Middle frontal gyrus (tissue), 1 donor: ENCODE measurements around the gene ATP2C1.

ENCODE experiments used
- DNase-seq: peaks from one replicate; pipeline ENCODE4 v3.0.0-alpha.2; 2015; ENCODE audit warnings: low spot score; ENCODE audit errors: extremely low spot score

The ATP2C1 gene

DNA sequence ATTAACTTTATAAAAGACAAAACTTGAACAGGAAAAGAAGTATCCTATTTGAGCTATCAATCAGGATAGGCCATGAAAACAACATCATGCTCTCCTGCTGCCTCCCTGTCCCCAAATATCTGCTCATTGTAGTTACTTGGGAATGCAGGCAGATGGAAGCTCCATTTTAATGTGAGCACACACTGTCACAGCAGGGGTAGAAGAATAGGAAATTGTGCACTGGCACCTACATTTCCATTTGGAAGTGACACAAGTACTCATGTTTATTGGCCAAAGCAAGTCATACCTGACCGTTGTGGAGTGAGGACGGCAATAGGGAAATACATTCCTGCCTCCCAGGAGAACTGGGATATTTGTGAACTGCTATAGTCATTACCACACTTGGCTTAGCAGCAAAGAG lies 80.3 kb downstream of the ATP2C1 start:
- no peak for DNase-seq

DNA sequence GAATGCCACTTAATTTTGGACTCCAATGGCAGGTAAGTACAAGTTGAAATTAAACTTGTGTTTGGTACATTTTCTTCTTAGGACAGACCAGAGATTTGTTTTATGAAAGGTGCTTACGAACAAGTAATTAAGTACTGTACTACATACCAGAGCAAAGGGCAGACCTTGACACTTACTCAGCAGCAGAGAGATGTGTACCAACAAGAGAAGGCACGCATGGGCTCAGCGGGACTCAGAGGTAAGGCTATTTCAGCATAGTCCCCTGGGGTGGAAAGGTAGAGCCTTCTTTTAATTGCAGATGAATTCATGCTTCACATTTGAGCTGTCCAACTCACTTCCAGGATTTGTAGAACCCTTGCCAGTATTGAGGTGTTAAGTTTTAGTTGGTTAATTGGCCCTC lies 81.4 kb downstream of the ATP2C1 start:
- no peak for DNase-seq

DNA sequence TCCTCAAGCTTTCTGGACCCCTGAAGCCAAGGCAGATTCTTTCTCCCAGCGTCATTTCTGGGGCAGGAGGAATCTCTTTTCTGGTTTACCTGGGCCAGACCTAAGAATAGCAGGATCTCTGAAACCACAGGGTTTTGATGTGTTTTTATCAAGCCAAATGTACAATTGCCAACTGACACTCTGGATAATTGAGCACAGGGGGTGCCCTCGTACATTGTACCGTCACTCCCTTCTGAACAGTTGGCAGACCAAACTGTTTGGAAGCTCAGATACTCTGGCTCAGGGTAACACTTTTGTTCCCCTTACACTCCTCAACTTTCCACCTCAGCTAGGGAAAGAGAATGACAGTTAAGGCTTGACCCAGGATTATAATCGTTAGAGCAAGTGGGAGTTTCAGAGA lies 82.8 kb downstream of the ATP2C1 start:
- no peak for DNase-seq

DNA sequence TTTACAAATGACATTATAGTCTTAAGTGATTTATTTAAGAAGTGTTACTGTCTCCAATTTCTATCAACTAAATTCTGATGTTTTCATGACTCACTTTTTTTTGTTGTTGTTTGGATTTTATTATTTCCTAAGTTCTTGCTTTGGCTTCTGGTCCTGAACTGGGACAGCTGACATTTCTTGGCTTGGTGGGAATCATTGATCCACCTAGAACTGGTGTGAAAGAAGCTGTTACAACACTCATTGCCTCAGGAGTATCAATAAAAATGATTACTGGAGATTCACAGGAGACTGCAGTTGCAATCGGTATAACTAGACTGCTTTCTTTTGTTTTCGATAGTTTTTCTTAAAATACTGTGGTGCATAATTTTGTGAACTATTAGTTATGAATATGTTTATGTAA lies 85.2 kb downstream of the ATP2C1 start:
- DNase-seq = no peak

DNA sequence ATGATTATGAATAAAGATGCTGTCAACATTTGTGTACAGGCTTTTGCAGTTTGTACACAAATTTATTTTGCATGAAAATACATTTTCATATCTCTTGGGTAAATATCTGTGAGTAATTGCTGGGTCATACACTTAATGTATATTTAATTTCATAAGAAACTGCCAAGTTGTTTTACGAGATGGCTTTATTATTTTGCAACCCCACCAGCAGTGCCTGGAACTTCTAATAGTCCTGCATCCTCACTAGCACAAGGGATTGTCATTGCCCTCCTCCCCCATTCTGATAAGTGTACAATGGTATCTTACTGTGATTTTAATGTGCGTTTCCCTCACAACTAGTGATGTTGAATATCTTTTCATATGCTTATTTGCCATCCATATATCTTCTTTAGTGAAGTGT lies 87.6 kb downstream of the ATP2C1 start:
- DNase-seq = no peak

DNA sequence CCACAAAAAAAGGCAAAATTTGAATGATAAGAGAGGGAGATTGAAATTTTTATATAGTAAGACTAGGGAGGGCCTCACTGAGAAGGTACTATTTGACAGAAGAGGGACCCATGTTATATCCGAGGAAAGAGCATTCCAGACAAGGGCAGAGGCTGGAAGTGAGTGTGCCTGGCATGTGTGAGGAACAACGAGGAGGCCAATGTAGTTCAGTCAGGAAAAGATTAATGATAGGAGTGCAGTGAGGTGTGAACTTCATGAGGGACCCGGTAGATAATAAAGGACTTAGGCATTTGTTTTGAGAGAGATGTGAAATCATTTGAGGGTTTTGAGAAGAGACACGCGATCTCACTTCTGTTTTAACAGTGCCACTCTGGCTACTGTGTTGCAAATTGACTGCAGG lies 96.4 kb downstream of the ATP2C1 start:
- DNase-seq = no peak

DNA sequence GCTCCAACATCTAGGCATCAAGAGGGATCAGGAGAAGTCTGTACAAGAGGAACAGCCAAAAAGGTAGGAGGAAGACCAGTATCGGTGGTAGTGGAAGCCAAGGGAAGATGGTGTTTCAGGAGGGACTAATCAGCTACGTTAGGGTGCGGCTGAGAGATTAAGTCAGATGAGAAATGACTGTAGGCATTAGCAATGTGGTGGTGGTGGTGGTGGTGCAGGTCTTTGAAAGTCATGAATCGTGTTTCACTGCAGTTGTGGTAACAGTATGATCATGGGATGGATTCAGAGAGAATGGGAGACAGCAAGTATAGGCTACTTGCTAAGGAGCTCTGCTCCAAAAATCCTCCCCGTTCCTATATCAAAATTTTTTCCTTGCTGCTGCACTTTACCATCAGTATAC lies 97.2 kb downstream of the ATP2C1 start:
- DNase-seq = no peak

DNA sequence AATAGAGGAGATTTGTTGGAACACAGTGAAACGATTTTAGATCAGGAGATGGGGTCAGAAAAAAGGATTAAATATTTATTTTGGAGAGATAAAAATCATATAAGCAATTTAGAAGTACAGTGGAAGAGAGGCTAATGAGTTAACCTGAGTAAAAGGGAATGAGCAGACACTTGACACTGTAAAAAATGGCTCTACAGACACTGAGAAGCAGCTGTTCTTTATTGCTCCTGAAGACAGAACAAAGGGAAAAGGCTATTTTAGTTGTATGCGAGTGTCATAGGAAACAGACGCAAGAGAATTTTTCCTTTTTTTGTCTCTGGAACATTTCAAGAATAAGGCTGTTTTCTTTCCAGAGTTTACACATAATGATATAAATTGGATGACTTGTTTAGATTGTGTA lies 98.5 kb downstream of the ATP2C1 start:
- no peak for DNase-seq

DNA sequence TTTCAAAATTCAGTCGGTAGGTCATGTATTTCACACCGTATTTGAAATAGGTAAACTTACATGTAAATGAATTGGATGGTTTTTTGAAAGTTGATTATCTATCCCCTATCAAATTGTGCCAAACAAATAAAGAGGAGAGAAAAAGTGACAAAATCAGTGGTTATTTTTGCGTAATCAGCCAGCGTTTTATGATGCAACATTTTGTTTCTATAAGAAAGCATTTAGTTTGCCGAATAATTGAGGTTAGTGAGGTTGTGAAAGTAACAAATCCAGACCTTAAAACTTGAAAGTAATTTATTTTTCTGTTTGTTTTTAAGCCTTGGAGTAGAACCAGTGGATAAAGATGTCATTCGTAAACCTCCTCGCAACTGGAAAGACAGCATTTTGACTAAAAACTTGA lies 103.4 kb downstream of the ATP2C1 start:
- no peak for DNase-seq

DNA sequence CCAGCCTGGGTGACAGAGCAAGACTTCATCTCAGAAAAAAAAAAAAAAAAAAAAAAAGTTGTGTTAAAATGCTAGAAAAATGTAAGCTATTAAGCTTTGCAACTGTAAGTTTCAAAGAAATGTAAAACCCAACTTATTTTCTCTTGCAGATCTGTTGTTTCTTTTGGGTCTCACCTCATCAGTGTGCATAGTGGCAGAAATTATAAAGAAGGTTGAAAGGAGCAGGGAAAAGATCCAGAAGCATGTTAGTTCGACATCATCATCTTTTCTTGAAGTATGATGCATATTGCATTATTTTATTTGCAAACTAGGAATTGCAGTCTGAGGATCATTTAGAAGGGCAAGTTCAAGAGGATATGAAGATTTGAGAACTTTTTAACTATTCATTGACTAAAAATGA lies 107.2 kb downstream of the ATP2C1 start:
- DNase-seq = no peak

DNA sequence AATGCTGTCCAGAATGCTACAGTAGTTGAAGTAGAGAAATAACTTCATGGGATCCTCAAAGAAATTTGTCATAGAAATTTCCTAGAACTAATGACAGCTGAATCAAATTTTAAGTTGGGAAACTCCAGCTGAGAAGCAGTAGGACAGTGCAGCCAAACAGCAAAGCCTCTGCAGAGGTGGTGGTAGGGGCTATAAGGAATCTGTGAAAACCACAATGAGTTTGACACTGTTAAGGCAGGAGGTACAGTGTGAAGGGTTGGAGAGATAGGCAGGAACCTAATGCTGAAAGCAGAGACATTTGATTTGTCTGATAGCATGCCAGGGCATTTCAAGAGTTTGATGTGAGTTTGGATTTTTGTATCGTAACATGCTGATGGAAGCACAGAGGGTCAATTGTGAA lies 110.7 kb downstream of the ATP2C1 start:
- no peak for DNase-seq

DNA sequence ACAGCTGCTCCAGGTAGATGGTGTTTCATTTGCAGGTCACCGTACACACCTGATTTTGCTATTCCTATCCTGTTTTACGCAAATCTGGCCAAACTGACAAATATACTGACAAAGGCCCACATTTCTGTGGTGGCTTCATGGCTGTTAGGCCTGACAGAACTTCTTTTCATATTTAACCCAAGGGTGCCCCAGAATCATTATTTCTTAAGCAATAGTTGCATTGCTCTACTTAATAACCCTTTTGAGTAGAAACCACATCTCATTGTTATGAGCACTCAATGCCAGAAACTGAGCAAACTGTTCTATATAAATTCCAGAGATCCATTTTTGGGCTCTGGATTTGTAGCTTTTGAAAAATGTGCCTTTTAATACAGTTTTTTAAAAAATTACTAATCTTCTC lies 113.4 kb downstream of the ATP2C1 start:
- DNase-seq = no peak

DNA sequence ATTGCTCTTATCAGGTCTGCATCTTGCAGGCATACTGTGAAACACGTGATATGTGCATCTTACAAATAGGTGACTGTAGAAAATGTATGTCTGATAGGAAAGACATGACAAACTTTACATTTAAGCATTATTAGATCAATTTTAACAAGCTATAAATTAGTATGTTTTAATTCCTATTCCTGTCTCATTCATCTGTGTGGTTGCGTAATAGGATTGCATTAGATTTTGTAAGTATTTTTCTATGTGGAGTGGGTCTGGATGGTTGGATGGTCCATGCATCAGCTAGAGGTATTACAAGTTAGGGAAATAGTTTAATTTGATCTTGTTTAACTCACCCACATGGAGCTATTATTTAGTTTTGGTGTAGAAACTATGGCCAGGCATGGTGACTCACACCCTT lies 113.9 kb downstream of the ATP2C1 start:
- no peak for DNase-seq

DNA sequence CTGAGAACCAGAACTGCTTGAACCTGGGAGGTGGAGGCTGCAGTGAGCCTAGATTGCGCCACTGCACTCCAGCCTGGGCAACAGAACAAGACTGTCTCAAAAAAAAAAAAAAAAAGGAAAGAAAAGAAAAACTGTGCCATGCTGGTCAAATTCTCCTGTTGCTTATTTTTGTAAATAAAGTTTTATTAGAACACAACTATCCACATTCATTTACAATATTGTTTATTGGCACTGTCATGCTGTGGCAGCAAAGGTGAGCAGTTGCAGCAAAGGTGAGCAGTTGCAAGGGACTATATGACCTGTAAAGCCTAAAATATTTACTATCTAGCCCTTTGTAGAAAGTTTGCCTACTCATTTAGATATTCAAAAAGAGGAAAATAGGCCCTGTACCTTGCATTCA lies 114.4 kb downstream of the ATP2C1 start:
- no peak for DNase-seq

DNA sequence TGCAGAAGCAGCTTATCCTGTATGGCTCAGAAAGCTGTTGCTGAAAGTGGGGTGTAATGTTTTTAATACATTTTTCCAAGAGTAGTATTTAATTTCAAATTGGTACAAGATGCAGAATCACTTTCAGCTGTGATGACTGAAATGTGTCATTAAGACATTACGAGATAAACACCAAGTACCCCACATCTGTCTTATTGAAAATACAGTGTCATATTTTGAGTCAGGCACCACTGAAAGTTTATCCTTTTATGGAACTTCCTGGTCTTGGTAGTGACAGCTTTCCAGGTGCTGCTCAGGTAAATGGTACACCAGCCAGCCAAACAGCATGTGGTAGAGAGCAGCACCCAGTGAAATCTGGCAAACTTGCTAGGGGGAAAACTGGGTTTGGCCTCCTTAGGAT lies 115.8 kb downstream of the ATP2C1 start:
- DNase-seq = no peak

DNA sequence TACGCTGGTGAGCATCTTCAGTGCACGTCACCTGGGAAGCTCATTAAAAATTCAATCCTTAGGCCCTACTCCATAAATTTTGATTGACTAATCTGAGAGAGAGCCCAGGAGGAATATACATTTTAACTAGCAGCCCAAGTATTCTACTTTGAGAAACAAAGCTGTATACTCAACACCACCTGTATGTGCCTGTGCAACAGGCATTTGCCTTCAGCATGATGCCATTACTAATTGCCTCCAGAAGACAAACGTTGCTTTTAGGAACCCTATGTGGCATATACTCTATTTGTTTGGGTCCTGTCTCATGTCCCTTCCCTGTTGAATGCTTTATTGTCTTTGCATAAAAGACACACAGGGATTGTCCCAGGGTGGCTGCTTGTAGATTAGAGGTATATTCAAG lies 125.1 kb downstream of the ATP2C1 start:
- no peak for DNase-seq

DNA sequence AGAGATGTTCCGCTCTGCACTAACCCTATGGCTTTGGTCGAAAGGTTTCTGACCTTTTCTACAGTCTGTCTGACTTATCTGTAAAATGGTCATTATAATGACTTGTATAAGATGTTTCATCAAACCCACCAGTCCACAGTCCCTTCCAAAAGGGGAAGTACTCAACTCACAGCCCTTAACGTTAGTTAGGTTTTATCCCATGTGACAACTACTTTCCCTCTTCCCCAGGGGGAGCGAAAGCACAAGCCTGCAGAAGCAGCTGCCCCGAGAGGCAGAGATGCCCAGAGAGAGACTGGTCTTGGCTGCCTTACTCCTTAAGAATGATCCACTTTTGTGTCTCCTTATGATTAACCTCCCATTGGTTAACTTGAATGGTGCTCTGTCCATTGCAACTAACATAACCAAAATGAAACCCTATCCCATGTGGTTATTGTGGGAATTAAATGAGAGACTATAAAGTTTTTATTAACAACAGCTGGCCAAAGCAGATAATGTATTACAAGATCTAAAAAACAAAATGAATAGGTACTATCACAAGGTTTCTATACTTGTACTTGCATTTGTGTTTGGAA lies 126.3 kb downstream of the ATP2C1 start:
- DNase-seq = no peak

DNA sequence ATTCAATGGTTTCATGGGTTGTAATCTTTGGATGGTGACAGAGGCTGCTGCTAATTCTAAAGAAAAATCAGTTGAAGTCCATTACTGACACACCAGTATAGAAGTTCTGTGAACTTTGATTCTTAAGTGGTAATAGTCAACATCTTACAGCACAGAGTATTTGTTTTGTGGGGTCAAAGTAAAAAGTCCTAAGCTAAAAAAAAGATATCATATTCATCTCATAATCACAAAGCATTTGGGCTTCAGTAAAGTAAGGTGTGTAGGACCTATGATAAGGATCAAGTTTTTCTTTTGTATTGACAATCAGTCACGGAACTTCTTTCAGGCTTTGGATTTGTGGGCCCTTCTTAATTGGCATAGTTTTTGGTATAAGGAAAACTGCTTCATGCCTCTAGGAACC lies 131.7 kb downstream of the ATP2C1 start:
- no peak for DNase-seq

DNA sequence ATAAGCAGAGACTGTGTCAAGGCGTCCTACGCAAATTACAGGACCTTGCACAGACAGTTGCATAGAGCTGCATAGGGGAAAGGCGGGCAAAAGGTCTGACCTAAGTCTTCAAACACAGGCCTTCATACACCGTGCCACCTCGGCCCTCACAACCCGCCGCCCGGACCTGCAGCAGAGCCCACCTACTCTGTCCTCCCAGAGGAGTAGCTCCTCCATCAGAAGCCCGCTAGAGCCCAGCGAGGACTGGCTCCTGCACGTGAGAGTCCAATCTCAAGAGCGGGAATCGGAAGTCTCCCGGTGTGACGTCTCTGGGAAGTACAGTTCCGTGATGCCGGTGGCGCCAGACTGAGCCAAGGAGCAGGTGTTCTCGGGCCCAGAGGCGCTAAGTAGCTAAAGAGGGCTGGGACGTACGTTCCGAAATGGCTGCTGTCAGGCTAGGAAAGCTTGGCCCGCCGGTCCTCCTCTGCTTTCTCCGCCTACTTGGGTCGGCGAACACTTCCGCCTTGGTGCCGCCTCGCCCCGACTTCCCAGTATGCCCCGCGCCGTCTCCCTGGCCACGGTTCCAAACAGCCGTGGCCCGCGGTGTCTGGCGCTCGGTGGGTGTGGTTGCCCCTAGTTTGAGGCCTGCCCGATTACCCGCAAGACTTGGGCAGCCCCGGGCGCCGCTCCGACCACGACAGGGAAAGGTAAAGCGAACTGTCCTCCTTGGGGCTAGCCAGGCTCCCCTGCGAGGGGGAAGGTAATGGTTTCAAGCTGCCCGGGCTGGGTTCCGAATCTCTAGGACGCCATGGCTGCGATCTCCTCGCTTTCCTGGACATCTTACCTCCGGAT lies 132.7 kb downstream of the ATP2C1 start, which contains the start of the genes ASTE1 and NEK11:
TSS of gene ASTE1 (minus strand) at position 505 of the 831 bp plus-strand sequence. CDS start 1,519 bp downstream, outside the sequence.
TSS of gene NEK11 (plus strand) at position 557 of the 831 bp plus-strand sequence. CDS start 2,832 bp downstream, outside the sequence.
- peak; percentile 77 for DNase-seq

DNA sequence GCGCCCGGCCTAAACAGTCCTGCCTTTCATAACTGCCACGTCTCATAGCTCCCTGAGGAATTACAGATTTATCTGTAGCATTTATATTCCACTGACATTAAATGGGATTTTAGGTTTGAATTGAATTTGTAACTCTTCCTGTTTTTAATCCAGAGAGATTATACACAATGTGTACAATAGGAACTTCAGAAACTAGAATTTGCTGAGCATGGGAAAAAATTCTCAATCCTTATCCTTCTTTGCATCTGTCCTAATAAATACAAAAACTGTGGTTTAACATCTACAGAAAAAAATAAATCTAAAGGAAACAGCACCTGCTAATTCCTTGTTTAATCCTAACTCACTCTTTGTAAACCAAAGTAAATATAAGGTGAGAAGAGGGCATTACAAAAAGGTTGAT lies 135.0 kb downstream of the ATP2C1 start:
- DNase-seq = no peak

DNA sequence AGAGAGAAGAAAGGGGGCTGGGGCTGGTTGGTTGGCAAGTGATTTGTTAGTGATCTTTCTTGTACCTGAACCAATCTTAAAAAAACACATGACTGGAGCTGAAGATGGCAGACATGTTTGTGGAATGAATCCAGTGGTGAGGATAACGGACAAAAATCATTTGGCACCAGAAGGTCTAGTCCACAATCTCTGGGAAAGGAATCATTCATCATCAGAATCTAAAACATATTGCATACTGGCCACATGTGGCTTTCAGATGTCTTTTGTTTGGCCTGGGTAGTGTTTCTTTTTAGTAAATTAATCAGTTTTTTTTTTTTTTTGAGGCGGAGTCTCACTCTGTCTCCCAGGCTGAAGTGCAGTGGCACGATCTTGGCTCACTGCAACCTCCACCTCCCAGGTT lies 137.8 kb downstream of the ATP2C1 start:
- no peak for DNase-seq

DNA sequence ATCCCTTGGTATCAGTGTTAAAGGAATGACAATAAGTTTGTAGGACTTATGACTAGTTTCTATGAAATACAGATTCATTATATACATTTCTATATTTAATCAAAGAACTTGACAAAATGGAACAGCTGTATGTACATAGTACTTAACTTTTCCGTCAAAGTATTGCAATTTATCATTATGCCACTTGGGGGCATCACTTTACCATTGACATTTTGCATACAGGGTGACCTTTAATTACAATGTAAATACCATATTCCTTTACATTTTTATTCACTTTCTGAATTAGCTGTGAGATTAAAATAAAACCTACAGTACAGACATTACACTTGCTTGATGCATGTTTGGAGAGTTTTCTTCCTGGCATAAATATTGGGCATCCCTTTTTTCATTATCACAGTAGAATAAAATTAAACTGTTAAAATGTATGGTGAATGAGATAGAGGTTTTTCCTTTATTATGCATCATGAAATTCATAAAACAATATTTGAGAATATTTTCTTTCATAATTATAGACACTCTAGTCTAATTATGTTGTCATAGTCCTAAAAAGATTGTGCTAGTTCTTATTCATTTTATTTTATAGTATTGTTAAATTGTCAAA lies 139.7 kb downstream of the ATP2C1 start:
- no peak for DNase-seq
